22Rv1 (cell line): Measurements from ENCODE around the gene GABRG3.

Experiments
- ZFX ChIP-seq: fragments of 450-650 bp; IDR thresholded peaks from 2 replicates; pipeline ENCODE4 v1.6.1; 2017; ENCODE audit warnings: antibody characterized with exemption, borderline replicate concordance
- TF ChIP-seq, protein P1 (sequence below): fragments of 450-650 bp; IDR thresholded peaks from 2 replicates; pipeline ENCODE4 v1.5.1; 2017; ENCODE audit warnings: mild to moderate bottlenecking

DNA sequence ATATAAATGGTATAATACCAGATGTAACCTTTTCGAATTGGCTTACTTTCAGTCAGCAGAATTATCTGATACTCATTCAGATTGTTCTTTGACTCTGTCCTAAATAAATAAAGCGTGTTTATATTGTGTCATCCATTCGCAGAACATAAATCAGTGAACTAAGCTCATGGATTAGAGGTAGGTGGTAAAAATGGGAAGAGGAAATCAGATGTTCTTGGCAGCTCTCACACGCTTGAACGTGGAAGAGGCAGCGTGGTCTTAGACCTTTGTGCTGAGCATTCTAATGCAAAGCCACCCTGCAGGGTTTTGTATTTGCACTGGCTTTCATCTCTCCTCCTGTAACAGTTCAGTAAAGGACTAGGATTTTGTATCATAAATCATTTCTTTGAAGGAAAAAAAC, 441.4 kb downstream of the GABRG3 start:
- TF ChIP-seq, protein P1, sequence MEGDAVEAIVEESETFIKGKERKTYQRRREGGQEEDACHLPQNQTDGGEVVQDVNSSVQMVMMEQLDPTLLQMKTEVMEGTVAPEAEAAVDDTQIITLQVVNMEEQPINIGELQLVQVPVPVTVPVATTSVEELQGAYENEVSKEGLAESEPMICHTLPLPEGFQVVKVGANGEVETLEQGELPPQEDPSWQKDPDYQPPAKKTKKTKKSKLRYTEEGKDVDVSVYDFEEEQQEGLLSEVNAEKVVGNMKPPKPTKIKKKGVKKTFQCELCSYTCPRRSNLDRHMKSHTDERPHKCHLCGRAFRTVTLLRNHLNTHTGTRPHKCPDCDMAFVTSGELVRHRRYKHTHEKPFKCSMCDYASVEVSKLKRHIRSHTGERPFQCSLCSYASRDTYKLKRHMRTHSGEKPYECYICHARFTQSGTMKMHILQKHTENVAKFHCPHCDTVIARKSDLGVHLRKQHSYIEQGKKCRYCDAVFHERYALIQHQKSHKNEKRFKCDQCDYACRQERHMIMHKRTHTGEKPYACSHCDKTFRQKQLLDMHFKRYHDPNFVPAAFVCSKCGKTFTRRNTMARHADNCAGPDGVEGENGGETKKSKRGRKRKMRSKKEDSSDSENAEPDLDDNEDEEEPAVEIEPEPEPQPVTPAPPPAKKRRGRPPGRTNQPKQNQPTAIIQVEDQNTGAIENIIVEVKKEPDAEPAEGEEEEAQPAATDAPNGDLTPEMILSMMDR: no peak
- TF ChIP-seq ZFX: no peak
